K562 (cell line): ENCODE measurements around the gene ATE1. TPM values are rescaled to one million over a fixed set of nuclear protein-coding genes. Genes with fewer than 3 reads are reported as not detected.

Experiments
- ATAC-seq: fragments of 200-7000 bp; cut with Tn5 transposase; 3 replicates; pipeline ENCODE4 v1.9.1; 2020; ENCODE audit warnings: moderate library complexity
- BruUV-seq: library from RNA; stranded (reverse); fragments of 400-500 nt; replicated peaks from 2 replicates; lab custom pipeline; 2021; lab: Mats Ljungman, UMichigan
- CTCF ChIA-PET: fragments of 300-600 bp; formaldehyde crosslinking; extraction: SDS; loops from one replicate; lab custom pipeline; 2021; ENCODE audit warnings: low intra/inter-chr PET ratio; lab: Yijun Ruan, JAX
- POLR2A ChIA-PET: fragments of 300-600, 350-650 bp; sonication (Branson Sonifier 250); formaldehyde crosslinking; extraction: SDS; loops from one replicate; lab custom pipeline; 2021; ENCODE audit warnings: antibody characterized with exemption, inconsistent platforms; lab: Yijun Ruan, JAX
- DNase-seq, 4 experiments: peaks; one replicate each; pipeline versions ENCODE4 v3.0.0 to v3.0.0-alpha.2; 2011 to 2018; ENCODE audit warnings: low spot score in 3 of 4, mixed read lengths in 3 of 4; ENCODE audit errors: extremely low read depth in 1 of 4
- FAIRE-seq: peaks from 2 replicates; lab custom pipeline; 2011; peaks lifted over from hg19 to GRCh38; lab: Jason Lieb, UNC
- H2AFZ ChIP-seq: 2 replicates; pipeline ENCODE4 v1.6.0; 2011; ENCODE audit warnings: low read depth, low read length, control low read depth, inconsistent platforms
- H3K27ac ChIP-seq: fragments of 200-600 bp; 3 replicates; pipeline ENCODE4 v1.8.0; 2011; ENCODE audit warnings: low read depth, mild to moderate bottlenecking, control low read depth, inconsistent platforms, low read length, moderate library complexity, mixed read lengths; ENCODE audit errors: extremely low read depth
- H3K27me3 ChIP-seq, 2 experiments: fragments of 300-600 bp in 1 of 2; 2 replicates in 1 of 2; 3 replicates in 1 of 2; pipeline versions ENCODE4 v1.6.0 to v1.8.0; 2011; ENCODE audit warnings: inconsistent platforms in 2 of 2, low read length in 2 of 2, mild to moderate bottlenecking in 1 of 2, mixed read lengths in 1 of 2, moderate library complexity in 1 of 2; ENCODE audit not compliant: control insufficient read depth in 2 of 2, insufficient read depth in 2 of 2
- H3K36me3 ChIP-seq: fragments of 300-600 bp; 3 replicates; pipeline ENCODE4 v1.8.0; 2011; ENCODE audit warnings: mild to moderate bottlenecking, low read length, inconsistent platforms; ENCODE audit not compliant: control insufficient read depth, insufficient read depth
- H3K4me1 ChIP-seq, 2 experiments: fragments of 200-600 bp in 1 of 2; replicated peaks in 1 of 2; 2 replicates in 1 of 2; 3 replicates in 1 of 2; pipeline versions ENCODE4 v1.5.1 to v1.8.0; 2011; ENCODE audit warnings: inconsistent platforms in 2 of 2, low read length in 2 of 2, mild to moderate bottlenecking in 1 of 2, mixed read lengths in 1 of 2, moderate library complexity in 1 of 2; ENCODE audit not compliant: control insufficient read depth in 2 of 2, insufficient read depth in 2 of 2
- H3K4me2 ChIP-seq: 2 replicates; pipeline ENCODE4 v1.6.1; 2011; ENCODE audit warnings: low read length, control low read depth, inconsistent platforms, mixed read lengths; ENCODE audit not compliant: insufficient read depth
- H3K4me3 ChIP-seq: fragments of 200-600 bp; sonication (generic), shearing (Covaris generic); 2 replicates; pipeline ENCODE4 v1.5.1; 2016; ENCODE audit warnings: control low read depth, inconsistent platforms
- H3K79me2 ChIP-seq: fragments of 200-600 bp; 3 replicates; pipeline ENCODE4 v1.8.0; 2011; ENCODE audit warnings: low read length, inconsistent platforms; ENCODE audit not compliant: control insufficient read depth, insufficient read depth
- H3K9ac ChIP-seq, 2 experiments: 2 replicates each; pipeline versions ENCODE4 v1.6.0 to v1.6.1; 2011; ENCODE audit warnings: low read depth in 2 of 2, low read length in 2 of 2, control low read depth in 1 of 2, inconsistent platforms in 1 of 2, mild to moderate bottlenecking in 1 of 2, mixed read lengths in 1 of 2; ENCODE audit not compliant: insufficient read depth in 1 of 2
- H3K9me1 ChIP-seq: one replicate; pipeline ENCODE4 v1.6.0; 2011; ENCODE audit warnings: inconsistent platforms, mild to moderate bottlenecking, low read length, moderate library complexity; ENCODE audit not compliant: control insufficient read depth, insufficient read depth
- H3K9me3 ChIP-seq: replicated peaks from 2 replicates; pipeline ENCODE4 v1.5.1; 2011; ENCODE audit warnings: low read depth, low read length, inconsistent platforms; ENCODE audit not compliant: control insufficient read depth, insufficient read depth
- H4K20me1 ChIP-seq: replicated peaks from 2 replicates; pipeline ENCODE4 v1.6.1; 2011; ENCODE audit warnings: low read length, inconsistent platforms, mixed read lengths; ENCODE audit not compliant: control insufficient read depth, insufficient read depth
- ARID2 ChIP-seq: fragments of 450-650 bp; IDR thresholded peaks from 2 replicates; pipeline ENCODE4 v1.6.1; 2017; ENCODE audit warnings: antibody characterized with exemption, mild to moderate bottlenecking
- BMI1 ChIP-seq: fragments of 150-350 bp; IDR thresholded peaks from 2 replicates; pipeline ENCODE4 v1.6.1; 2014; ENCODE audit warnings: low read length
- C11orf30 ChIP-seq: fragments of 450-650 bp; IDR thresholded peaks from 2 replicates; pipeline ENCODE4 v1.6.1; 2016; ENCODE audit warnings: low read depth, mild to moderate bottlenecking
- GTF2E2 ChIP-seq: fragments of 200-800 bp; sonication (Bioruptor generic); IDR thresholded peaks from 2 replicates; pipeline ENCODE4 v1.6.1; 2016; ENCODE audit warnings: missing genetic modification characterization, missing compliant biosample characterization
- HOXB6 ChIP-seq: fragments of 250-450 bp; sonication (Bioruptor Pico); IDR thresholded peaks from 2 replicates; pipeline ENCODE4 v1.5.1; 2022; ENCODE audit warnings: mild to moderate bottlenecking, borderline replicate concordance
- MEIS2 ChIP-seq: fragments of 450-650 bp; IDR thresholded peaks from 2 replicates; pipeline ENCODE4 v1.6.1; 2014; ENCODE audit warnings: mild to moderate bottlenecking; ENCODE audit not compliant: partially characterized antibody
- MXD1 ChIP-seq: fragments of 250-450 bp; sonication (Bioruptor Pico); IDR thresholded peaks from 2 replicates; pipeline ENCODE4 v1.8.0; 2021; ENCODE audit warnings: borderline replicate concordance, mild to moderate bottlenecking, moderate library complexity; ENCODE audit not compliant: poor library complexity, severe bottlenecking
- NFRKB ChIP-seq: fragments of 450-650 bp; IDR thresholded peaks from 2 replicates; pipeline ENCODE4 v1.6.1; 2016; ENCODE audit warnings: low read depth
- PTTG1 ChIP-seq: fragments of 450-650 bp; IDR thresholded peaks from 2 replicates; pipeline ENCODE4 v1.6.1; 2016; ENCODE audit warnings: low read depth, mild to moderate bottlenecking, missing genetic modification characterization, missing compliant biosample characterization
- SMC3 ChIP-seq: conservative IDR thresholded peaks from 2 replicates; pipeline ENCODE4 v1.6.1; 2011; ENCODE audit warnings: low read depth, low read length, improper control_type of control experiment; ENCODE audit not compliant: insufficient read depth
- ZNF133 ChIP-seq: fragments of 250-450 bp; sonication (Bioruptor Pico); IDR thresholded peaks from 2 replicates; pipeline ENCODE4 v1.4.0; 2020; ENCODE audit warnings: mild to moderate bottlenecking
- WGBS: fragments of 100-300 bp; shearing (Covaris generic); methylation state at CpG from one replicate; pipeline ENCODE4 v1.1.6; 2016; ENCODE audit warnings: low coverage, mixed read lengths; ENCODE audit not compliant: insufficient coverage; ENCODE audit errors: missing lambda C conversion rate; 5-methylcytosine and 5-hydroxymethylcytosine counted together
- in situ Hi-C: fragments of 300-500 bp; cut with MboI; formaldehyde crosslinking; loops from 4 replicates; pipeline ENCODE4 v1.15.0; 2018; ENCODE audit warnings: inconsistent platforms, mixed read lengths
- intact Hi-C: fragments of 100-400 bp; cut with micrococcal nuclease; formaldehyde crosslinking; loops from 2 replicates; pipeline ENCODE4 v1.14.2; 2022
- polyA plus RNA-seq, 8 experiments: library from polyadenylated mRNA; depleted of rRNA in 4 of 8; stranded (reverse) in 5 of 8; unstranded in 3 of 8; fragments of >200 nt; fragmentation: Nextera tagmentation in 2 of 8; fragmentation: Illumina TruSeq in 1 of 8; extraction: Ambion mirVana in 2 of 8; extraction: Trizol in 1 of 8; gene quantifications; 2 replicates each; pipeline versions ENCODE4 v1.2.1 to v1.2.3, GENCODE V29; 2011 to 2014; ENCODE audit warnings: inconsistent platforms in 1 of 8, missing spikeins in 1 of 8
- total RNA-seq, 7 experiments: library from RNA; depleted of rRNA in 6 of 7; stranded (reverse); fragments of >200 nt in 6 of 7; fragmentation: Illumina TruSeq in 2 of 7; extraction: Trizol in 2 of 7; gene quantifications; 2 replicates each; pipeline versions ENCODE4 v1.2.1 to v1.2.3, GENCODE V29; 2011 to 2021; ENCODE audit warnings: low replicate concordance in 1 of 7
- TF ChIP-seq, protein P1 (sequence below): fragments of 250-450 bp; sonication (Bioruptor Pico); IDR thresholded peaks from 2 replicates; pipeline ENCODE4 v1.9.0; 2021; ENCODE audit warnings: mild to moderate bottlenecking
- TF ChIP-seq, protein P2 (sequence below): fragments of 450-650 bp; IDR thresholded peaks from 2 replicates; pipeline ENCODE4 v1.7.0; 2016; ENCODE audit warnings: borderline replicate concordance

ATE1 gene
- total and polyA plus RNA-seq, 9 of the 15 experiments (the other 6 are each of a cell fraction or from before 2014, with no cell fraction given), result 3.0 to 14.2 (median 8.8) TPM

- TF ChIP-seq ARID2, result no peak
- TF ChIP-seq, protein P1, sequence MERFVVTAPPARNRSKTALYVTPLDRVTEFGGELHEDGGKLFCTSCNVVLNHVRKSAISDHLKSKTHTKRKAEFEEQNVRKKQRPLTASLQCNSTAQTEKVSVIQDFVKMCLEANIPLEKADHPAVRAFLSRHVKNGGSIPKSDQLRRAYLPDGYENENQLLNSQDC, result no peak
- TF ChIP-seq, protein P2, sequence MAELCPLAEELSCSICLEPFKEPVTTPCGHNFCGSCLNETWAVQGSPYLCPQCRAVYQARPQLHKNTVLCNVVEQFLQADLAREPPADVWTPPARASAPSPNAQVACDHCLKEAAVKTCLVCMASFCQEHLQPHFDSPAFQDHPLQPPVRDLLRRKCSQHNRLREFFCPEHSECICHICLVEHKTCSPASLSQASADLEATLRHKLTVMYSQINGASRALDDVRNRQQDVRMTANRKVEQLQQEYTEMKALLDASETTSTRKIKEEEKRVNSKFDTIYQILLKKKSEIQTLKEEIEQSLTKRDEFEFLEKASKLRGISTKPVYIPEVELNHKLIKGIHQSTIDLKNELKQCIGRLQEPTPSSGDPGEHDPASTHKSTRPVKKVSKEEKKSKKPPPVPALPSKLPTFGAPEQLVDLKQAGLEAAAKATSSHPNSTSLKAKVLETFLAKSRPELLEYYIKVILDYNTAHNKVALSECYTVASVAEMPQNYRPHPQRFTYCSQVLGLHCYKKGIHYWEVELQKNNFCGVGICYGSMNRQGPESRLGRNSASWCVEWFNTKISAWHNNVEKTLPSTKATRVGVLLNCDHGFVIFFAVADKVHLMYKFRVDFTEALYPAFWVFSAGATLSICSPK, result no peak
Observed at GRCh38 chr10:121942749-121943416, 15.1 kb upstream of the ATE1 start (continued).

- intact Hi-C loops, result no loop called here
- 15% methylated on average over 3 of the region's 3 CpGs for WGBS
- ATAC-seq, result no peak
- Histone ChIP-seq H3K27ac (no peak overlapping the region), H3K79me2 (no peaks in the 10 kb centered on the region), H4K20me1 (no peaks in the 10 kb centered on the region), H3K9me1 (no peaks in the 10 kb centered on the region)
- TF ChIP-seq BMI1, result no peak
- no peak for TF ChIP-seq MEIS2
- no peak for TF ChIP-seq GTF2E2 (tag)
- TF ChIP-seq PTTG1 (tag), result no peak
- no peak for TF ChIP-seq MXD1 (CRISPR knock-in tag)
- TF ChIP-seq SMC3, result no peak
- TF ChIP-seq ZNF133 (CRISPR knock-in tag), result no peak
- TF ChIP-seq HOXB6 (CRISPR knock-in tag), result no peak
- no peak for TF ChIP-seq NFRKB
- no peak for TF ChIP-seq C11orf30
- TF ChIP-seq, all 486 proteins: peak for 0
- H3K9ac ChIP-seq, result no peak overlapping the region
- no peak overlapping the region for H2AFZ ChIP-seq
- DNase-seq, result no peak
- FAIRE-seq, result no peak
- no TSS peak for BruUV-seq
- in situ Hi-C loops, result no loop called here
- no peak overlapping the region for H3K4me2 ChIP-seq
- no peaks in the 10 kb centered on the region for H3K9me3 ChIP-seq
- H3K4me1 ChIP-seq, result no peaks in the 10 kb centered on the region; a peak in 2 of 5 replicates
- ChIA-PET CTCF (no interaction called here), POLR2A (no interaction called here)
- H3K27me3 ChIP-seq, result no peaks in the 10 kb centered on the region
- H3K4me3 ChIP-seq, result no peak overlapping the region
- no peaks in the 10 kb centered on the region for H3K36me3 ChIP-seq
Observed at GRCh38 chr10:121941532-121941931, 13.7 kb upstream of the ATE1 start.
